Mucosa of gallbladder (tissue), 1 donor: ENCODE measurements around the gene SVOPL. TPM values are rescaled to one million over a fixed set of nuclear protein-coding genes. Genes with fewer than 3 reads are reported as not detected.
A peak's percentile ranks its signal among the peaks of the same experiment; 100 is the strongest.
"Not testable (repeated sequence)": the region's sequence is repeated elsewhere in the genome, so short reads cannot be mapped to it uniquely, and the experiment has no call there.

Experiments used
- DNase-seq: peaks from one replicate; pipeline ENCODE4 v3.0.0-alpha.2; 2020; ENCODE audit warnings: low spot score
- total RNA-seq: library from RNA; stranded (reverse); gene quantifications from one replicate; pipeline ENCODE4 v1.2.1, GENCODE V29; 2021
- donor health status: DM: no; HTN: no; CAD: no.

The SVOPL gene
- total RNA-seq = not detected

DNA sequence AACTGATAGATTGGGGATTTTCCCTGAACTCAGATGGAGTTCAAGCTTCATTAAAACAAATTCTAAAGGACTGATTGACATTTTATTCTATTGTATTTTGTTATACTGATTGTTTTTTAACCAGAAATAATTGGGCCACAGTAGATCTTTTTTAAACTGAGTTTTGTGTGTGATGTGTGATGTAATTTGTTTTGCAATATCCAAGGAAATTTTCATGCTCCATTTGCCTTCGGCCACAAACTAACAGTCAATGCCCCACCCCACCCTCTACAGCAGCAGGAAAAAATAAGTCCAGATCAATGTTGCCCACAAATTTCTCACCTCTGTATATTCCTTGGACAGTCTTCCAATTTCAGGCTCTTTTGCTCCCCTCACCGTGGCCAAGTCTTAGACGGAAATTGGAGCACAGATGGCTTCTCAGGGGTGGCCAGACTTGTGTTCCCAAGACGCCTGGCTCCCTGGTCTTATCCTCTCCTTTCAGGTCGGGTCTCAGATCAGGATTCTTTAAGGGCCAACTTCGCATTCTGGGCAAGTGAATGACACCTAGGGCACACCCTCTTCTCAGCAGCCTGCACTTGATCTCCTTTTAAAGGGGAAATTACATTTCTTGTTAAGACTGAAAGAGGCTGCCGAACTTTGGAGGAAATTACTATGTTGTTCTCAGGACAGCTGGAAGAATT is at the start of gene SVOPL:
SVOPL (minus strand) TSS at position 506 of the 680 bp plus-strand sequence. CDS start 22,317 bp downstream, outside the sequence.
- DNase-seq = no peak

DNA sequence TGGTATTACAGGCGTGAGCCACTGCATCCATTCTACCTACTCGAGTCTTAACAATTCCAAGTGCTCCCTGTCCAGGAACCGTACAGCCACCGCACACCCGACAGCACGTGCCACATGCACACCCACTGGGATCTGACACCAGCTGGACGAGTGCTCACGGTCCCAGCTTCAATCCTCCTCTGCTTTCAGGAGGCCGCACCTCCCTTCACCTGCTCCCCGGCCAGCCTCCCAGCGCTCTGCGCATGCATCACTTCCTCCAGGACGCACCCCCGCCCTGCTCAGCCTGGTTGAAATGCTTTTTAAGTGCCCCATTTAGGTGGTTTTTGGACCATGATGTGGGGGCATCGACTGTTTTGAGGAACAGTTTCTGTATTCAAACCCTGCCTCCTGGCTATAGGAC is 49.3 kb upstream of the SVOPL start:
- no peak for DNase-seq

DNA sequence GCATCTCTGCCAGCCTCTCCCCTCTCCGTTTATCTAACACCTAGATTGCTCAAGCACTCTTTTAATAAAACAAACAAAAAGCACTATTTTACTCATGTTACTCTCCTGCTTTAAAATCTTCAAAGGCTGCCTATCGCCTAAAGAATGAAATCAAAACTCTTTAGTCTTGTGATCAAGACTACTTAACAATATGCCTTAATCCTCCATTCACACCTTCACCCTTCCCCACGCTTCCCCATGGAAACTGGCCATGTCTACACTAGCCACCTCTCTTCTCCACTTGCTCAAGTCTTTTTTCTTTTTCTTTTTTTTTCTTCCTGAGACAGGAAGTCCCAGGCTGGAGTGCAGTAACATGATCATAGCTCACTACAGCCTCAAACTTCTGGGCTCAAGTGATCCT is 48.8 kb upstream of the SVOPL start:
- no peak for DNase-seq

- no peak for DNase-seq
Measured at GRCh38 chr7:138748666-138749065, 47.5 kb upstream of the SVOPL start.

- DNase-seq = no peak
Measured at GRCh38 chr7:138746073-138746472, 44.9 kb upstream of the SVOPL start.

DNA sequence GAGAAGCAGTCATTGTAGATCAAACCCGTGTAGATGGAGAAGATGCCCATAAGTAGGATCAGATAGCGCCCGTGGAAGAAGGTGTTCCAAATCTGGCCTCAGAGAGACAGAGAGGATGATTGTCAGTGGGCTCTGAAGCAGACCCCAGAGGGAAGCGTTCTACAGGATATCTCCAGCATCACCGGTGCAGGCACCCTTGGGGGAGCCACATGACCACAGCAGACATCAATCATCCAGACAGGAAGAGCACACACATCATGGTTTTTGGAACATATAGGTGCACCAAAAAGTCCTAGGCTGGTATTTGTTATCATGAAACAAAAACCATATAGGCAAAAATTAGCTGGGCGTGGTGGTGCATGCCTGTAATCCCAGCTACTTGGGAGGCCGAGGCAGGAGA is 44.0 kb upstream of the SVOPL start:
- no peak for DNase-seq

GRCh38 chr7:138741453-138741735 is 40.2 kb upstream of the SVOPL start:
- no peak for DNase-seq

GRCh38 chr7:138739859-138740258 is 38.7 kb upstream of the SVOPL start:
- no peak for DNase-seq

DNA sequence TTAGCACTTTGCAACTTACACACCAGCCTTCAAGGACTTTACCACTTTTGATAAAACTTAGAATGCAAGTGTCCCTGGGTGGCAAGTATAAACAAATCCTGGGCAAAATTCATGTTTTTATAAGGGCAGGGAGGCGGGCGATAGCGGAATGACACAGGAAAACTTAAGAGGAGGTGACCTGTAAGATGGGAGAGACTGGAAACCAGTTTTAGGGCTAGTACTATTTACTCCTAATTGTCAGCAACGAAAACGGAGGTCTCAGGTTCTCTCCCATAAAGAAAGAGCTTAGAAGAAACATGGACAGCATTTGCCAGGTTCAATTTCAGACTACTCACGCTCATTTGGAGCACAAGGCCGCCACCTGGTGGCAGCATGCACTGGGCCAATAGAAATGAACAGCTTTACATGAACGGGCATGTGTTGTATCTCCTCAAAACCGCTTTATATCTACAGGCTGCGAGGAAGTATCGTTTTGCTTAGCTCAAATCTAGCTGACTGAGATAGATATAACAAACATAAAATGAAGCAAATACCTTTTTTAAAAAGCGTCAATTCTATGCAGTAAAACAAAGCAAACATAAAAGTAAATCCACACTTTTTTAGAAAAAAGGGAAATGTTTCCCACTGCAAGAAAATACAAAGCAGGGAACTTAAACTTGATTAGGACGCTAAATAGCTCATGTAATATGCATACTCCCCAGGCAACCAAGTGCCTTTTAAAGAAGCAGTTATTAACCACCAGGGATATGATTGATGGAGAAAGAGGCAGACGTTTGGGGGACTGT is 37.6 kb upstream of the SVOPL start:
- DNase-seq = peak; percentile 86

GRCh38 chr7:138738114-138738513 is 37.0 kb upstream of the SVOPL start:
- DNase-seq = no peak

DNA sequence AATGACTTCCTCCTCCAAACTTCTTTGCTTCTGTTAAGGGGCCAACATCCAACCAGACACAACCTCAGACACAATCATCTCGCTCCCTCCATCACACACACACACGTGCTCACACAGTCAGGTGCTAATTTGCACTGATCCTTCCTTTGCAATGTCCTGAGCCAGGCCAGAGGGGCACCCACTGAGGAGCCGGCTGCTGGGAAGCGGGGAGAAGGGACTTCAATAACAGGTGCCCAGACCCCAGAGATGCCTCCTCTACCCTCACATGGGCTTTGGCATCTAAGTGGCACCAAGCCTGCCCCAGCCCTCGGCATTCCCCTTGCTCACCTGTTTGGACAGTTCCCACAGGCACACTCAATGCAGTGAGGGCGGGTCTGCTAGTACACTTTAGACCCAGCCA is 34.2 kb upstream of the SVOPL start:
- DNase-seq = no peak

DNA sequence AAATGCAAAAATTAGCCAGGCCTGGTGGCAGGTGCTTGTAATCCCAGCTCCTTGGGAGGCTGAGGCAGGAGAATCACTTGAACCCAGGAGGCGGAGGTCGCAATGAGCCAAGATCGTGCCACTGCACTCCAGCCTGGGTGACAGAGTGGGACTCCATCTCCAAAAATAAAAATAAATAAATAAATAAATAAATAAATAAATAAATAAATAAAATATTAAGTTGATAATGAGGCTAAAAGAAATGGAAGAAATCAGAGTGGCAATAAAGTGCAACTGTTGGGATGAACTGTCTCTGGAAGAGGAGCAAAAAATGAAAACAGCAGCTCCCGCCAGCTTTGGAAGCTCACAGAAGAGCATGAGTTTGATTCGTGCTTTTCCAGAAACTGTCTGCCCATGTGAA is 30.6 kb upstream of the SVOPL start:
- not testable (repeated sequence) for DNase-seq

GRCh38 chr7:138729444-138729843 is 28.3 kb upstream of the SVOPL start:
- no peak for DNase-seq

DNA sequence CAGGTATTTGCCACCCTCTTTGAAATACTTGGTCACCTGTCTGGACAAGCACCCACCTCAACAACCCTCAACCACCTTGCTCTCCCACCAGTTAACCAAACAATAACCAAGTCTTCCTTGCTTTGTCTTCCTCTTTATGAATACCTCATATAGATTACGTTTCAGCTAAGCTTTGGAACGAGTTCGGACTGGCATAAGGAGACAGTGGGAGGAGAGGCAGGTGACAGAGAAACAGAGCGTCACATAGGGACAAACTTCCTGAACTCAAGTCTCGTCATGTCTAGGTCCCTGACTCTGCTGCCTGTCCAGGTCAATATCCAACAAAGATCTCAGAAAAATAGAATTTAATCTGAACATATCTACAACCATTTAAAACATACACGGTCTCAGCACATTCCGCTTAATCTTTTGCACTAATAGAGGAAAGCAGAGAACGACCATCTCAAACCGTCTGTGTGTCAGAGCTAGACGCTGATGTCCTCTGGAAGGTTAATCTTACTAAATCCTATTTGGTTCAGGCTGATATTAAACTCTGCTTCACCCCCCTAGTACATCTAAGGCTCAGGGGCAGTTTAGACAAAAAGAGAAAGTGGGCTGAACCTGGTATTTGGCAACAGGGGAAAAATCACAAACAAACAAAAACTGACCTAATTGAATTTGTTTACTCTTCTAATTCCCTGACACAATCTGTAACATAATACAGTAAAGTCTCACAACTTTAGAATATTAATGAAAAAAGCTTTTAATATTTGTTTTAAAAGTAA is 26.4 kb upstream of the SVOPL start:
- no peak for DNase-seq

DNA sequence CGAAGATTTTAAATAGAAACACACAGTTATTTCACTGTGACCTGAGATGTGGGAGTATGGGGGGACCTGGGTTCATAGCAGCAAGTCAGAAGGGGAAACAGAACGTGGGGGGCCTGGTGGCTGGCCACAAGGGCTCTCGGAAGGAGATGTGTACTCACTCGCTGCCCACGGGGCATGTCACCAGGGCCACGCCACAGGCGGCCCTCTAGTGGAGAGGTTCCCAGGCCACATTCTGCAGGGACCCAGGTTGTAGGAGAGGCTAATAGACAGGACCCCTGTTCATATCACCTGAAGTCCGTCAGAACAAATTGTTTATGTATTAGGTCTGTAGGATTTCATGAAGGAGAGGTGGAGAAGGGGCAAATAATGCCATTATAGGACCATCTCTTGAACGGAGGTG is 25.1 kb upstream of the SVOPL start:
- DNase-seq = no peak

DNA sequence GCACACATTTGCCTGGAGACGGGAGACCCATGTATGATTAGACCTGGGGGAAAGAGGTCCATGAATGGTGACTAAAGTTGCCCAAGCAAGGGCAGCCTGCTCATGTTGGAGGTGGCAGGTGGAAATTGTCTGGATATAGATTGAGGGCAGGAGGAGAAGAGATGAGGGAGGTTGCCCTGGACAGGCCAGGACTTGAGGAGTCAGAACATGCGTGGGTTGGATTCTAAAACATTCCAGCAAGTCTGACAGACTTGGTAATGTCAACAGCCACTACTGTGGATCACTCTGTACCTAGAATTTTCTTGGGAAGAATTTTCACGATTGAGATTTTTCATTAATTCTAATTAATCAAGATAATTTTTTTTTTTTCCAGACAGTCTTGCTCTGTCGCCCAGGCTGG is 19.1 kb upstream of the SVOPL start:
- DNase-seq = no peak

- DNase-seq = no peak
Measured at GRCh38 chr7:138716889-138717288, 15.7 kb upstream of the SVOPL start.

DNA sequence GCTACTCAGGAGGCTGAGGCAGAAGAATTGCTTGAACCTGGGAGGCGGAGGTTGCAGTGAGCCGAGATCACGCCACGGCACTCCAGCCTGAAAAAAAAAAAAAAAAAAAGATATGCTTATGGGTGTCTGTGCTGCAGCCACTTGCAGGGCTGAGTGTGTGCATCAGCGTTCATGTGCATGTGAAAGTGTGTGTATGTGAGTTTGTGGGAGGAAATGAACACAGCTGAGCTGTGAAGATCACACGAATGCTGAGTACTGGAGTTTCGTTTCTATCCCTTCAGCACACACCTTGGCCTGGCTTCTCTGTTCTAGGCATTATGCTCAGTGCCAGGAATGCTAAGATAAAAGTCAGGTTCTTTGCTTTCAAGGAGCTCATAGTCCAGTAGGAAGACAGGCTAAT is 12.0 kb upstream of the SVOPL start:
- DNase-seq = no peak

- DNase-seq = no peak
Measured at GRCh38 chr7:138712652-138713051, 11.5 kb upstream of the SVOPL start.

GRCh38 chr7:138710536-138711385 is 9.6 kb upstream of the SVOPL start:
- no peak for DNase-seq

- no peak for DNase-seq
Measured at GRCh38 chr7:138705167-138705566, 4.0 kb upstream of the SVOPL start.

- DNase-seq = no peak
Measured at GRCh38 chr7:138701537-138701923, 368 bp upstream of the SVOPL start.
